HG03196 (cell line): ENCODE data around the gene PBX1.
"Not testable (repeated sequence)": the region's sequence is repeated elsewhere in the genome, so short reads cannot be mapped to it uniquely, and the experiment has no call there.

ENCODE experiments used
- ATAC-seq: cut with Tn5 transposase; IDR thresholded peaks from one replicate; pipeline ENCODE4 v1.9.1; 2021; ENCODE audit not compliant: unreplicated experiment

Gene PBX1

GRCh38 chr1:164640686-164641352 lies 81.8 kb downstream of the PBX1 start:
- ATAC-seq, result no peak

GRCh38 chr1:164641353-164641730 lies 82.4 kb downstream of the PBX1 start:
- no peak for ATAC-seq

DNA sequence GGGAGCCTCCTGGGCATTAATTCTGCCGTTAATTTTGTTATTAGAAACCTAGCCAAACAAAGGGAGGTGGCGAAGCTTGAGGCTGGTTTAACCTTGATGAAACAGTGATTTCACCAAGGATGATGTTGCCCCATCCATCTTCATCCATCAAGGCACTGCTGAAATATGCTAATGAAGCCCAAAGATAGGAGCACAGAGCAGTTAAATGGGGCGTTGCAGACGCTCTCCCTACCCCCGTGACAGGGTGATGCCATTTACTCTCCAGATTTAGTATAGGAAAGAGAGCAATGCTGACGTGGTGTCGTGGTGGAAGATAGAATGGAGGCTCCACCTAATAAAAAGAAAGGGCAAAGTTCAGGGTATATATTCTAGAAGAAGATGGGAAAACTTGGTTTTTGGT lies 84.0 kb downstream of the PBX1 start:
- ATAC-seq, result no peak

DNA sequence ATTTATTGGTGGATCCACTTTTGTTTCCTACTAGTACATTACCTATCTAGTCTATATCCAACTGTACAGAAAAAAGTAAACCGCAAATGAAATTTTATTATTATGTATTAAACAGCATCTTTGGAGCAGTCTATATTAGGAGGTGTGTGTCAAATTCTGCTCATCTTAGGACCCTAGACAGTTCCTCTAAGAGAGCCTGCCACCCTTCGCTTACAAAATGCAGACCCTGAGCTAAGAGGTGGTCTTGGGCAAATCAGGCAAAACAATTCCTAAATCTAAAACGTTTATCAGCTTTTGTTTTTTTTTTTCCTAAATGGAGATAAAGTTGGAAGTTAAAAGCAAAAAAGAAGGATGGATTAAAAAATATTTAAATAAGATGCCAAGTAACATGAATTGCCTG lies 85.3 kb downstream of the PBX1 start:
- no peak for ATAC-seq

DNA sequence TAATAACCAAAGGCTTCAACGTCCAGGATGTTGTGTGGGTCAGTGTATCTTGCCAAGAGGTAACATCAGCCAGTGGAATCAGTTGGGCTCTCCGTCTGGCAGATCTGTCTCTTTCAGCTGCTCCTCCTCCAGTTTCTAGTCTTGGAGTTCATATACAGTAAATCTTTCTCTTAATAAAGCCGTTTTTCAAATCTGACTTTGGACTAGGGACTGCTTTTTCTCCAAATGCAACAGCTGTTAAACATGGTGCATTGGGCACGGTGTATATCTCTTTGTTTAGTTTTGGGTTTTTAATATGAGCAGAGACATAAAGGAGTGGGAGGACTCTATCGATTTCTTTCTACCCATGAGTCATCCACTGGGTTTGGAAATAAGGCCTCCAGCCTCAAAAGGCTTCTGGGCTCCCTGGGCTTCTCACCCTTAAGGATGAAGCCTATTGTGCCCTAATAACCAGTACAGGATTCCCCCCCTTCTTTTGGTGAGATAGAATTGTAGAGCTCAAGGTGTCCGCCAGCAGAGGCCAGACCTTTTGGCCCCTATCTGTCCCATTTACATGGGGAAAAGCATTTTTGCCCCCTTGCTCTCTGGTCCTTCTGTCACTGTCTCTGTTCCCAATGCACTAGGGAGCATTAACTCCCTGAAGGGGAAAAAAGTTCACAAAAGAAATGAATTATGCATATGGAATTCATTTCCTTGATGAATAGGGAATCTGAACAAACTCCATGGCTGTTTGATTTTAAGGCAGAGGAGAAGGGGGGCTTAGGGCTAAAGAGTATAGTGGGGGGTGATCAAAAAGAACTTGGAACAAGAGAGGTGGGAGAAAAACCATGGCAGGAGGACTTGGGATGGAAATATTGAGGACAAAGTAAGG lies 86.0 kb downstream of the PBX1 start:
- no peak for ATAC-seq

DNA sequence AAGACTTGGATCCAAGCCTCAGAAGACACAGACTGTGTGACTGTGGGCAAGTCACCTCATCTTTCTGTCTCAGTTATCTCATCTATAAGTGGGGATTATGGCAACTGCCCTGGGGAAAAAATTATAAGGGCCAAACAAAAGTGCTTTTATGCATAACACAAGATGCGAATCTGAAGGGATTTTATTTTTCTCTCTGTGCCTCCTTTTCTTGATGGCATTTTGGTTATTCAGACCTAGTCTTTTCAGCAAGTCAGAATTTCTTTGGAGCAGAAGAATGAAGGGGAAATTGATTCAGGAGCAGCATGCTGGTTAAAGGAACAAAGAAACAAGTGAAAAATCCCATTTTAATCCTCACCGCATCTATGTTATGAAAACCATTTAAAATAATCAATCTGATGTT lies 86.9 kb downstream of the PBX1 start:
- no peak for ATAC-seq

GRCh38 chr1:164647211-164647610 lies 88.2 kb downstream of the PBX1 start:
- ATAC-seq, result no peak

DNA sequence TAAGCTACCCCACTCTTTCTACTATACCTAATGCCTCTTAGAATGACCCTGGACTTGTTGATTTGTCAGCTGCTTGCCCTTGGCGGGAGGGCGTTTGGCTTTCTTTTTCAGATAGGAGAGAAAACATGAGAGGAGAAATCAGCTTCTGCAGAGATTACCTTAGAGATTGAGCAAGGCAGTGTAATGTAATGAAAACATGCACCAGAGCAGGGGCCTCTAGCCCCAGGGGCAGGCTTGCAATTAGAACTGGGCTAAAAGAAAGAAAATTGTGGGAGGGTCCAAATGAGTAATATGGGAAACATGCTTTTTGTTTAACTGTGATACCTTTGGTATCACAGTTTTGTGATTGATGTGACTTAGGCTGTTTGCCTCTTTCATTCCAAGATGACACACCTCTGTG lies 89.7 kb downstream of the PBX1 start:
- no peak for ATAC-seq

DNA sequence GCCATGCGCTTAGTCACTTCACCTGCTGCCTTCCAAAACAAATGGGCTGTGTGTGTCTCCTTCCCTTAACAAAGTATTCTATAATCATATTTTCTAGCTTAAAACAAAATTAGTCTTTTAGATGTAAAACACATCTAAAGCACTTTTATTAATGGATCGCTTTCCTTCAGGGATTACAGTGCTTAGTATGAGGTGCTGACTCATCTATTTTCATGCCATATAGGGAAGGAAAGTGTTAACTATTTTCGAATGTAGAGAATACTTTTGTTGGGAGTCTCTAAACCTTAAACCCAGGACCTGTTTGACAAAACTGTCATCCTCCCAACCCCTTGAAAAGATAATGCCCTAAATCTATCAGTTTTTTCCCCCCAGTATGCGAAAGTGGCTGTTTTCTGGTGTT lies 90.2 kb downstream of the PBX1 start:
- ATAC-seq, result no peak

DNA sequence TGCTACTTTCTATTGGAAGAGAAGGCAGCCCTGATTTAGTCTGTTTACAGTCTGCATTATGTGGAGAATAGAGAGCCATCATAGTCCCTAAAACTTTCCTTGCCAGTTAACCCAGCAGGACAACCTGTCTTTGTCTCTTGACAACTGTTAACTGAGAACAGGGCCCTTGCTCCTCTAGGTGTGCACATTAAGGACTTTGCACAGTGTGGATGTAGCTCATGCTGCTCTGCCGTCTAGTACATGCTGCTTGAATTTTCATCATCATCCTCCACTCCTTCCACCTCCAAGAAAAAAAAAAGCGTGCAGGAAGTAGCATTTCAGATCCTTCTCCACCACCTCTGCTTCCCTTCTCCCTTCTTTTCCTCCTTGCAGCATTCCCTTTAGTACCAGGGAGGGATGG lies 91.5 kb downstream of the PBX1 start:
- no peak for ATAC-seq

- ATAC-seq, result no peak
These were observed 92.5 kb downstream of the PBX1 start for GRCh38 chr1:164651351-164651951.

GRCh38 chr1:164652969-164653368 lies 94.0 kb downstream of the PBX1 start:
- not testable (repeated sequence) for ATAC-seq

DNA sequence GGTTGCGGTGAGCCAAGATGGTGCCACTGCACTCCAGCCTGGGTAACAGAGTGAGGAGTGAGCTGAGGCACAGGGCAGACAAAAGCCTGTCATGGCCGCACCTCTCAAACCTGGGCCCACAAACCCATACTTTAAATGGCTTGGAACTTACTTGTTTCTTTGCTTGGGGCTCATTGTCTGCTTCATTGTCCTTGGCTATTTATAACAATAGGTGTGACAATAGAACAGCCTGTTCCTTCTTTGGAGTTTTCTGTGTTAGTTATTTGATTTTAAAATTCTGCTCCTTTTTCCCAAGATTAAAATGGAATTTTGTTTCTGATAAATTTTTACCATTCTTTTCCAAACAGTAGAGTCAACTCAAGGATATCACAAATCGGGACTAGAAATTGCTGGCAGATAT lies 94.7 kb downstream of the PBX1 start:
- ATAC-seq, result no peak

- no peak for ATAC-seq
These were observed 95.2 kb downstream of the PBX1 start for GRCh38 chr1:164654200-164654599.

DNA sequence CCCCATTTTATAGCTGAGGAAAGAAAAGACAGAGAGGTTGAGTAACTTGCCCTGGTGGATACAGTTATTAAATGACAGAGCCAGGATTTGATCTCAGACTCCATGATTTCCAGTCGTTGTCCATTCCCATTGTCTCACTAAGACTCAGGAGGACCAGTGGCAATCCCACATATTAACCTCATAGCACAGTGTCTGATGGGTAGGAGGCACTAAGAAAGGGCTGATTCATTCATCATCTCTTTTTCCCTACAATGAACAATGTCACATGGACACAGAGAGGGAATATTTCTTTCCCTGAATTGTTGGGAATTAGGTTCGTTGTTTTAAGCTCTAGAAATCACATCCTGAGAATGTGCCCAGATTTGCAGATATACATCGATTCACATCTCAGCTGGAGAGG lies 99.9 kb downstream of the PBX1 start:
- no peak for ATAC-seq

DNA sequence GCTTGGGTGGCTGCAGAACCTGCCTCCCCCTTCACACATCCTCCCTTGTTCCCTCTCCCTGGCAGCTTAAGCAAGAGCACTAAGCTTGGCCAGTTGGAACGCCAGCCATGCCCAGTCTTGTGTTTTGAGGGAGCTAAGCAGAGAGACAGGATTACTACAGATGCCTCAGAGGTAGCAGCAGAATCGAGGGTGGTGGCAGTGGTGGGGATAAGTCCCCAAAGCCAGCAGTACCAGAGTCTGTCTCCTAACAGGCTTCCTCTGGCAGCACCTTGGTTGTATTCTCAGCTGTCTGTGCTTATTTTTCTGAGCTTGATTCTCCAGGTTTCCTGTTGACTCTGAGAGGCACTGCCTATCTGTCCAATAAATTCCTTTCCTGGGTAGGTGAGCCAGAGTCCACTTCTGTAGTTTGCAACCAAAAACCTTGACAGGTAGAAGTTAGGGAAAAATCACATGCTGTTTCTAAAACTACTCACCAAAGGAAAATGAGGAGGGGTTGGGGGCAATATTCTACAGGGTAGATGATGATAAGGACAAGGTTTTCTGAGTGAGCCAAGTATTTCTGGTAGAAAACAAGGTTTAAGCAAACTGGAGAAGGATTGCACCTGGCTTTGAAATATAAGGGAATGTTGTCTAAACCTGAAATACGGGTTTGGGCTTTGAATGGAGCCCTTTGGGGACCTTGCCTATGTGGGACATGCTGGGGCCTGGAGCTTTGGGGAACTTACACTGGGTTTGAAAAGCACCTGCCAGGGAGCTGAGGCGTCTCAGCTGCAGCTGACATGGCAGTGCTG lies 100.8 kb downstream of the PBX1 start:
- ATAC-seq, result no peak

GRCh38 chr1:164660412-164660772 lies 101.4 kb downstream of the PBX1 start:
- ATAC-seq, result no peak

- no peak for ATAC-seq
These were observed 101.8 kb downstream of the PBX1 start for GRCh38 chr1:164660775-164661174.

DNA sequence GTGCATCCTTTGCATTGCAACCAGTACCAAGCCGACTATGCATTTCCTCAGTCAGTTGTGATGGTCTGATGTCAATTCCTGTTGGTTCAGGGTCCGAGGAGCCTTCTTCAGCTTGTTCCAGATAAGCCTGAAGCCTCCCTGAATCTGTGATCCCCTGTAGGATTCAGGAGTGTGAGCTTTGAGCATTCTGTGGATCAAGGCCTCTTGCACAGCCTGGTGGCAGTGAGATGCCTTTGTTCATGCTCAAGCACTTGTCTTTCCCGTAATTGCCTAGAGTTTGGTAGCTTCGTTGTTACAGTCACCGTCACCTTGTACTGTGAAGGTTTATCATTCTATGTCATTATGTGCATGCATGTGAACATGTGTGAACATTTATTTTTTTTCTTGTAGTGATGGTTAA lies 103.5 kb downstream of the PBX1 start:
- ATAC-seq, result no peak

- no peak for ATAC-seq
These were observed 104.0 kb downstream of the PBX1 start for GRCh38 chr1:164662955-164663354.

DNA sequence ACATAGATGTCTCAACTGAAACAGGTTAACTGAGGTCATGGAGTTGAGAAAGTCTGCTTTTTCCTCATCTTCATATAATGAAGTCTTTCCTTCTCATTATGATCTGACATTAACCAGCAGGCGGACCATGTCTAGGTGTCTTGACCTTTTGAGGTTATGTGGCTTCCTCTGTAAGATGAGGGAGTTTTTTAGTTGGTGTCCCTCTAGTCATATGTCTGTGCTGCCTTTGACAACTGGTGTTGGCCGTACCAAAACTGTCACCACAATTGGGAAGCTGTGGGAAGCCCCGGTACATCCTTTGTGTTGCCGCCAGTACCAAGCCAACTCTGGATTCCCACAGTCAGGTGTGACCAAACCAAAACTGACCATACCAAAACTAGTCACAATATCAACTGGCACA lies 105.1 kb downstream of the PBX1 start:
- no peak for ATAC-seq
